Measurements from ENCODE around the gene ERP44. TPM values are rescaled to one million over a fixed set of nuclear protein-coding genes. Genes with fewer than 3 reads are reported as not detected.

ERP44 gene
- total and polyA plus RNA-seq, 2 experiments from 2014 or later: 40.6 to 52.1 TPM

DNA sequence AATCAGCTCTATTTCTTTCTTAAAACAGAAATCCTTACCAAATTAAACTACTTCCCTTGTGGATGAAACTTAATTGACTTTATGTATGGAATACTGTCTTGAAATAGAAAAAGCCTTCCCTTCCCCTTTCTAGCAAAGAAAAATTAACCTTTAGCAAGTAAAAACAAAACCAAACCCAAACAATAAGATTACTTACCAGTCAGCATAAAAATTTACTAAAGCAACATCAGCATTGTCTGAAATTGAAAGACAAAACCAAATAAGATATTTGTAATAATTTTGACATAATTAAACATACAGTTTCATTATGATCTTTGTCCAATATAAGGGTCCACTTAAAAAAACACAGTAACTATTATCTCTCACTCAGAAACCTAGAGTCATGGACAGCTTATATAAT is 41.2 kb downstream of the ERP44 start:
- no peaks in the 10 kb centered on the region for H3K9me2 ChIP-seq (replicated peaks; ENCODE audit: insufficient read depth)
- H3K4me3 ChIP-seq: no peak overlapping the region
- H3K4me2 ChIP-seq: no peak overlapping the region
- H2AFZ ChIP-seq: no peak overlapping the region
- TF ChIP-seq, protein P1, sequence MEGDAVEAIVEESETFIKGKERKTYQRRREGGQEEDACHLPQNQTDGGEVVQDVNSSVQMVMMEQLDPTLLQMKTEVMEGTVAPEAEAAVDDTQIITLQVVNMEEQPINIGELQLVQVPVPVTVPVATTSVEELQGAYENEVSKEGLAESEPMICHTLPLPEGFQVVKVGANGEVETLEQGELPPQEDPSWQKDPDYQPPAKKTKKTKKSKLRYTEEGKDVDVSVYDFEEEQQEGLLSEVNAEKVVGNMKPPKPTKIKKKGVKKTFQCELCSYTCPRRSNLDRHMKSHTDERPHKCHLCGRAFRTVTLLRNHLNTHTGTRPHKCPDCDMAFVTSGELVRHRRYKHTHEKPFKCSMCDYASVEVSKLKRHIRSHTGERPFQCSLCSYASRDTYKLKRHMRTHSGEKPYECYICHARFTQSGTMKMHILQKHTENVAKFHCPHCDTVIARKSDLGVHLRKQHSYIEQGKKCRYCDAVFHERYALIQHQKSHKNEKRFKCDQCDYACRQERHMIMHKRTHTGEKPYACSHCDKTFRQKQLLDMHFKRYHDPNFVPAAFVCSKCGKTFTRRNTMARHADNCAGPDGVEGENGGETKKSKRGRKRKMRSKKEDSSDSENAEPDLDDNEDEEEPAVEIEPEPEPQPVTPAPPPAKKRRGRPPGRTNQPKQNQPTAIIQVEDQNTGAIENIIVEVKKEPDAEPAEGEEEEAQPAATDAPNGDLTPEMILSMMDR (IDR thresholded peaks at IDR 0.05; ENCODE audit: poor library complexity): no peak
- no peak for TF ChIP-seq EZH2phosphoT487 (IDR thresholded peaks at IDR 0.05; ENCODE audit: low read depth, severe bottlenecking, unreplicated experiment)
- no peak for TF ChIP-seq EZH2 (IDR thresholded peaks at IDR 0.05; ENCODE audit: borderline replicate concordance)
- DNase-seq (ENCODE audit: low spot score): no peak
- no peak overlapping the region for H3K27ac ChIP-seq
- H3K9me3 ChIP-seq (ENCODE audit: low read depth): no peaks in the 10 kb centered on the region
- H4K20me1 ChIP-seq (ENCODE audit: insufficient read depth, poor library complexity, severe bottlenecking): no peaks in the 10 kb centered on the region
- no peaks in the 10 kb centered on the region for H3K36me3 ChIP-seq (replicated peaks; ENCODE audit: insufficient read depth, low read depth)
- peaks cover 18% of the 10 kb centered on the region for H3K79me2 ChIP-seq
- H3K4me1 ChIP-seq (ENCODE audit: insufficient read depth): no peaks in the 10 kb centered on the region
- H3K27me3 ChIP-seq: no peaks in the 10 kb centered on the region

DNA sequence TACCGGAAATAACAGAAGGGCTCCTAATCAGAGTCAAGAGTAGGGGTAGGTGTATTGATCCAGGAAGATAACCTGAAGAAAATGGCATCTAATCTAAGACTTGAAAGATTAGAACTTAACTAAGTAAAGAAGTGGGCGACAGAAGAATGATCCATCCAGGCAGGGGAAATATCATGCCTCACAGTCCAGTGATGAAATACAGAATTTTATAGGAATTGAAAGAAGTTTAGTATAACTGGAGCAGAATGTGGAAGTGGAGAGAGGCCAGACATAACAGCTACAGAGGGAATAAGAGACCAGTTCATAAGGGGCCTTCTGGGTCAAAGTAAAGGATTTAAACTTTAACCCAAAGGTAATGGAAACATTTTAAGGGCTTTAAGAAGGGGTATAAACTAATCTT is 42.2 kb downstream of the ERP44 start:
- Histone ChIP-seq H3K9me3 (ENCODE audit: low read depth) (no peaks in the 10 kb centered on the region), H3K79me2 (peaks cover 8% of the 10 kb centered on the region), H3K27ac (no peak overlapping the region), H3K4me2 (no peak overlapping the region), H2AFZ (no peak overlapping the region), H3K36me3 (replicated peaks; ENCODE audit: insufficient read depth, low read depth) (no peaks in the 10 kb centered on the region), H3K4me3 (no peak overlapping the region), H4K20me1 (ENCODE audit: insufficient read depth, poor library complexity, severe bottlenecking) (no peaks in the 10 kb centered on the region), H3K27me3 (no peaks in the 10 kb centered on the region), H3K9me2 (replicated peaks; ENCODE audit: insufficient read depth) (no peaks in the 10 kb centered on the region), H3K4me1 (ENCODE audit: insufficient read depth) (no peaks in the 10 kb centered on the region)
- 39% methylated on average over 2 of the region's 2 CpGs for WGBS (ENCODE audit: low lambda C conversion rate, missing lambda C conversion rate)
- TF ChIP-seq EZH2phosphoT487 (IDR thresholded peaks at IDR 0.05; ENCODE audit: low read depth, severe bottlenecking, unreplicated experiment) (no peak), EZH2 (IDR thresholded peaks at IDR 0.05; ENCODE audit: borderline replicate concordance) (no peak)
- TF ChIP-seq, protein P1 (IDR thresholded peaks at IDR 0.05; ENCODE audit: poor library complexity): no peak
- no peak for DNase-seq (ENCODE audit: low spot score)

DNA sequence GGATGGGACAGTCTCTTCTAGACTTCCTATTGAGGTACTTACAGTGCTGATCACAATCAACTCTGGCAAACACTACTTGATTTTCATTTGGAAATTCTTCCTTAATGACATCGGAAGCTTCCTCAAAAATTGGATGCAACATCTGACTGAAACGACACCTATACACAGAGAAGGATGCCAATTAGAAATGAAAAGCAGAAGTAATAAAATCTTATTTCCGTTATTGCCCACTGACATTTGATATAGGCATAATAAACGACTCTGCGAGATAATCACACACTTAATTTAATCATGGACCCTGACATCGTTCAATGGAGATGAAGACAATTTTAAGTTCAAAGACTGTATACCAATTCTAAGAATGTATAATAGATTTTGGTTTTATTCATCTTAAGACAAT is 46.4 kb downstream of the ERP44 start:
- H3K27me3 ChIP-seq: no peaks in the 10 kb centered on the region
- 88% methylated on average over 6 of the region's 6 CpGs for WGBS (ENCODE audit: low lambda C conversion rate, missing lambda C conversion rate)
- no peaks in the 10 kb centered on the region for H3K9me2 ChIP-seq (replicated peaks; ENCODE audit: insufficient read depth)
- H3K27ac ChIP-seq: no peak overlapping the region
- no peak overlapping the region for H2AFZ ChIP-seq
- no peak overlapping the region for H3K4me2 ChIP-seq
- DNase-seq (ENCODE audit: low spot score): no peak
- H3K4me3 ChIP-seq: no peak overlapping the region
- no peaks in the 10 kb centered on the region for H4K20me1 ChIP-seq (ENCODE audit: insufficient read depth, poor library complexity, severe bottlenecking)
- peaks cover 4% of the 10 kb centered on the region for H3K79me2 ChIP-seq
- no peaks in the 10 kb centered on the region for H3K36me3 ChIP-seq (replicated peaks; ENCODE audit: insufficient read depth, low read depth)
- H3K4me1 ChIP-seq (ENCODE audit: insufficient read depth): no peaks in the 10 kb centered on the region
- TF ChIP-seq EZH2phosphoT487 (IDR thresholded peaks at IDR 0.05; ENCODE audit: low read depth, severe bottlenecking, unreplicated experiment) (no peak), EZH2 (IDR thresholded peaks at IDR 0.05; ENCODE audit: borderline replicate concordance) (no peak)
- TF ChIP-seq, protein P1 (IDR thresholded peaks at IDR 0.05; ENCODE audit: poor library complexity): no peak
- no peaks in the 10 kb centered on the region for H3K9me3 ChIP-seq (ENCODE audit: low read depth)

DNA sequence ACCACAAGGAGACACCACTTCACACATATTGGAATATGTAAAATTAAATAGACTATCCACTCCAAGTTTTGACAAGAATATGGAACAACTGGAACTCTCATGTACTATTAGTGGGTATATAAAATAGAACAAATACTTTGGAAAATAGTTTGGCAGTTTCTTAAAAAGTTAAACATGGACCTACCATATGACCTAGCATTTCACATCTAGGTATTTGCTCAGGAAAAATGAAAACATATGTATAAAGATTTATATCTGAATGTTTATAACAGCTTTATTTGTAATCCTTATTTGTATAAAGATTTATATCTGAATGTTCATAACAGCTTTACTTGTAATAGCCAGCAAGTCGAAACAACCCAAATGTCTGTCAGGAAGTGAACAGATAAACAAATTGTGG is 49.2 kb downstream of the ERP44 start:
- 76% methylated on average over 1 of the region's 1 CpG for WGBS (ENCODE audit: low lambda C conversion rate, missing lambda C conversion rate)
- Histone ChIP-seq H3K4me1 (ENCODE audit: insufficient read depth) (no peaks in the 10 kb centered on the region), H3K9me2 (replicated peaks; ENCODE audit: insufficient read depth) (no peaks in the 10 kb centered on the region), H3K4me2 (no peak overlapping the region), H2AFZ (no peak overlapping the region), H4K20me1 (ENCODE audit: insufficient read depth, poor library complexity, severe bottlenecking) (peaks cover 5% of the 10 kb centered on the region), H3K79me2 (peaks cover 14% of the 10 kb centered on the region), H3K9me3 (ENCODE audit: low read depth) (no peaks in the 10 kb centered on the region), H3K27me3 (no peaks in the 10 kb centered on the region), H3K27ac (no peak overlapping the region), H3K4me3 (no peak overlapping the region), H3K36me3 (replicated peaks; ENCODE audit: insufficient read depth, low read depth) (no peaks in the 10 kb centered on the region)
- no peak for DNase-seq (ENCODE audit: low spot score)
- TF ChIP-seq EZH2 (IDR thresholded peaks at IDR 0.05; ENCODE audit: borderline replicate concordance): no peak
- TF ChIP-seq EZH2phosphoT487 (IDR thresholded peaks at IDR 0.05; ENCODE audit: low read depth, severe bottlenecking, unreplicated experiment): no peak
- TF ChIP-seq, protein P1 (IDR thresholded peaks at IDR 0.05; ENCODE audit: poor library complexity): no peak

Data from hepatocyte (in vitro differentiated cells).